HG02763 (cell line): Measurements from ENCODE around the gene XAF1.
"Not testable (repeated sequence)": the region's sequence is repeated elsewhere in the genome, so short reads cannot be mapped to it uniquely, and the experiment has no call there.

ENCODE experiments used
- ATAC-seq: cut with Tn5 transposase; IDR thresholded peaks from one replicate; pipeline ENCODE4 v1.9.1; 2021; ENCODE audit warnings: mild to moderate bottlenecking, moderate library complexity; ENCODE audit not compliant: unreplicated experiment

XAF1 gene

DNA sequence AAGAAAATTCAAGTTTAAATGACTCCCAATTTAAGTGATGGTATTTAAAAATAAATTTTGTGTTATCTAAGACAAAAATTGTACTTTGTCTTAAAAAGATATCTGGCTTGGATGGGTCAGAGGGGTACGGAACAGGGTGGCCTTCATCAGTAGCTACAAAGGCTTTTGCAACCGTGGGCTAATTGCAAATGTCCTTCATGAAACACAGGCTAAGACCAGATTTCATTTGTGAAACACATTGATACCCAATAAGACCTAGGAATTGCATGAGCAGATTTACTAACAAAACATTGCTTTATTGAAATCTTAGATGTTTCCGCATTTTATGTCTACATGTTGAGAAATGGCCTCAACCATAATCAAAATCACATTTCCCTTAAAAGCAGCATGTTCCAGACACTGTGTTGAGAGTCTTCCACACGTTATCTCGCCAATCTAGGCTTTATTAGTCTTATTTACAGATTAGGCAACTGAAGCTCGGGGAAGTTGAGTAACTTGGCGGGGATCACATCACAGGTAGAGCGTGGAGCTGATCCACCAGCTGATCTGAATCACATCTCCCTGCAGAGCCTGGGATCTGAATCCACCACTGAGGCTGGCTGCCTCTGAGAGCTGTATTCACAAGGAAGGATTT lies 42.0 kb downstream of the XAF1 start:
- ATAC-seq = no peak

GRCh38 chr17:6799738-6800137 lies 43.9 kb downstream of the XAF1 start:
- ATAC-seq = no peak

DNA sequence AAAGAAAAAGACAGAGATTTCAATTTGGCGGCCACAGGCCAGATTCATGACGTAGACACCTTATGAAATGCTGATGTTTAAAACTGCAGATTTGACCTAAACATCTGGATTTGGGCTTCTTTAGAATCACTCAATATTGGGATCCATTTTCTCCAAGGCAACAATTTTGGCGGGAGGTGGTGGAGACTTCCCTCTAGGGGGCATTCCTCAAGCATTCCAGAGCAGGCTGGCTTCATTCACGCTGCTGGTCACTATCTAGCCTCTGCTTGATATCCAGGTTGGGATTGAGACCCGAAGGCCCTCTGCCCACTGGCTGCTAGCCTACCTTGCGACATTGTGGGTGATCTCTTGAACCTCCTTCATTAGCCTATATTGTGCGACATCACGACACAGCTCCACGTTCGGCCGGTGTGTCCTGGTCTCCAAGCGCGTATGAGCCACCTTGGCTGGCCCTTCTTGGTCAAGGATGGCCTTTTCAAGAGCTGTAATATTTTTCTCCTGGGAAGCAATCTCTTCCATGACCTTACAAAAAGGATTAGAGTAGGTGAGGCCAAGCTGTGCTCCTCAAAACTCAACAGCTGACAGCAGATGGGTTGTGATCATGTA lies 44.7 kb downstream of the XAF1 start:
- ATAC-seq = no peak

DNA sequence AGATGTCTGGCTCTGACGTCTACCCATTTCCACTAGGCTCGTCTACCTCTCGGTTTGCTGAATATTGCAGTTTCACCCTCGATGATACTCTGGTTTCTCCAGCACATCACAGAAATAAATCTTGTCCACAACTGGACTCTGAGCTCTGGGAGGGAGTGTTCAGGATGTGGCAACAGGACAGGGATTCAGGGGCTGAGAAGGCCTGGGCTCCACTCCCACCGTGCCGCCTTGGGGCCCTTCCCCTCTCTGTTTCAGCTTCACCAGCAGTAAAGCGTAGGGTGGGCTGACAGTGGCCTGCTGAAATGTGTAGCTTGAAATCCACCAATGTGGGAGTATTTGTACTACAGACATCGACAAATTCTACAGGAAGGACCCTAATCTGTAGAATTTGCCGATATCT lies 55.7 kb downstream of the XAF1 start:
- ATAC-seq = no peak

- ATAC-seq = no peak
These were observed 56.4 kb downstream of the XAF1 start for GRCh38 chr17:6812295-6812694.

GRCh38 chr17:6815775-6816174 lies 59.9 kb downstream of the XAF1 start:
- ATAC-seq = no peak

- not testable (repeated sequence) for ATAC-seq
These were observed 60.5 kb downstream of the XAF1 start for GRCh38 chr17:6816368-6816767.

GRCh38 chr17:6818938-6819337 lies 63.1 kb downstream of the XAF1 start:
- no peak for ATAC-seq

- no peak for ATAC-seq
These were observed 67.2 kb downstream of the XAF1 start for GRCh38 chr17:6823011-6823442.
